ENCODE results near the gene C17orf113.

Gene C17orf113

GRCh38 chr17:42039794-42040763 is 10.3 kb downstream of the C17orf113 start:
- no peak for TF ChIP-seq SUZ12 (IDR thresholded peaks at IDR 0.05; ENCODE audit: extremely low read depth, insufficient read depth, insufficient read length)
- no peak for TF ChIP-seq ZNF274 (IDR thresholded peaks at IDR 0.05; ENCODE audit: low read depth, low read length)
- no peak for TF ChIP-seq YY1 (IDR thresholded peaks at IDR 0.05; ENCODE audit: insufficient read depth, insufficient read length)
- H3K4me3 ChIP-seq (ENCODE audit: insufficient read length, low read depth), result no peak overlapping the region
- no peaks in the 10 kb centered on the region for H3K9me3 ChIP-seq (ENCODE audit: insufficient read depth, low read length)
- no peak overlapping the region for H3K9ac ChIP-seq (ENCODE audit: insufficient read length, low read depth)
- no peaks in the 10 kb centered on the region for H3K36me3 ChIP-seq (ENCODE audit: insufficient read depth, insufficient read length, low read length)
- peaks cover 21% of the 10 kb centered on the region for H3K4me1 ChIP-seq (ENCODE audit: insufficient read depth, insufficient read length)
- H3K27me3 ChIP-seq (ENCODE audit: insufficient read depth, insufficient read length), result no peaks in the 10 kb centered on the region
- no peak for DNase-seq (ENCODE audit: low read depth, low spot score)

- H3K27me3 ChIP-seq (ENCODE audit: insufficient read depth, insufficient read length), result no peaks in the 10 kb centered on the region
- TF ChIP-seq ZNF274 (IDR thresholded peaks at IDR 0.05; ENCODE audit: low read depth, low read length), result no peak
- no peak for TF ChIP-seq YY1 (IDR thresholded peaks at IDR 0.05; ENCODE audit: insufficient read depth, insufficient read length)
- TF ChIP-seq SUZ12 (IDR thresholded peaks at IDR 0.05; ENCODE audit: extremely low read depth, insufficient read depth, insufficient read length), result no peak
- no peaks in the 10 kb centered on the region for H3K36me3 ChIP-seq (ENCODE audit: insufficient read depth, insufficient read length, low read length)
- H3K9ac ChIP-seq (ENCODE audit: insufficient read length, low read depth), result no peak overlapping the region
- H3K4me3 ChIP-seq (ENCODE audit: insufficient read length, low read depth), result no peak overlapping the region
- no peaks in the 10 kb centered on the region for H3K9me3 ChIP-seq (ENCODE audit: insufficient read depth, low read length)
- peaks cover 25% of the 10 kb centered on the region for H3K4me1 ChIP-seq (ENCODE audit: insufficient read depth, insufficient read length)
- no peak for DNase-seq (ENCODE audit: low read depth, low spot score)
These were observed 12.0 kb downstream of the C17orf113 start for GRCh38 chr17:42038221-42038973.

GRCh38 chr17:42034059-42034458 is 16.3 kb downstream of the C17orf113 start:
- Histone ChIP-seq H3K9ac (ENCODE audit: insufficient read length, low read depth) (no peak overlapping the region), H3K27me3 (ENCODE audit: insufficient read depth, insufficient read length) (no peaks in the 10 kb centered on the region), H3K4me1 (ENCODE audit: insufficient read depth, insufficient read length) (peaks cover 13% of the 10 kb centered on the region), H3K36me3 (ENCODE audit: insufficient read depth, insufficient read length, low read length) (no peaks in the 10 kb centered on the region), H3K4me3 (ENCODE audit: insufficient read length, low read depth) (no peak overlapping the region), H3K9me3 (ENCODE audit: insufficient read depth, low read length) (no peaks in the 10 kb centered on the region)
- TF ChIP-seq YY1 (IDR thresholded peaks at IDR 0.05; ENCODE audit: insufficient read depth, insufficient read length), result no peak
- no peak for TF ChIP-seq SUZ12 (IDR thresholded peaks at IDR 0.05; ENCODE audit: extremely low read depth, insufficient read depth, insufficient read length)
- no peak for TF ChIP-seq ZNF274 (IDR thresholded peaks at IDR 0.05; ENCODE audit: low read depth, low read length)
- DNase-seq (ENCODE audit: low read depth, low spot score), result no peak

GRCh38 chr17:42031584-42031983 is 18.8 kb downstream of the C17orf113 start:
- no peak for DNase-seq (ENCODE audit: low read depth, low spot score)
- no peak overlapping the region for H3K9ac ChIP-seq (ENCODE audit: insufficient read length, low read depth)

GRCh38 chr17:42028791-42029127 is 21.6 kb downstream of the C17orf113 start:
- DNase-seq (ENCODE audit: low read depth, low spot score), result no peak
- TF ChIP-seq SUZ12 (IDR thresholded peaks at IDR 0.05; ENCODE audit: extremely low read depth, insufficient read depth, insufficient read length) (no peak), YY1 (IDR thresholded peaks at IDR 0.05; ENCODE audit: insufficient read depth, insufficient read length) (no peak), ZNF274 (IDR thresholded peaks at IDR 0.05; ENCODE audit: low read depth, low read length) (no peak)

More at GRCh38 chr17:42031584-42031983, 18.8 kb downstream of the C17orf113 start:
- Histone ChIP-seq H3K9me3 (ENCODE audit: insufficient read depth, low read length) (no peaks in the 10 kb centered on the region), H3K4me3 (ENCODE audit: insufficient read length, low read depth) (no peak overlapping the region), H3K27me3 (ENCODE audit: insufficient read depth, insufficient read length) (no peaks in the 10 kb centered on the region), H3K4me1 (ENCODE audit: insufficient read depth, insufficient read length) (peaks cover 19% of the 10 kb centered on the region), H3K36me3 (ENCODE audit: insufficient read depth, insufficient read length, low read length) (no peaks in the 10 kb centered on the region)
- no peak for TF ChIP-seq SUZ12 (IDR thresholded peaks at IDR 0.05; ENCODE audit: extremely low read depth, insufficient read depth, insufficient read length)
- no peak for TF ChIP-seq ZNF274 (IDR thresholded peaks at IDR 0.05; ENCODE audit: low read depth, low read length)
- TF ChIP-seq YY1 (IDR thresholded peaks at IDR 0.05; ENCODE audit: insufficient read depth, insufficient read length), result no peak

GRCh38 chr17:42027961-42028790 is 22.2 kb downstream of the C17orf113 start:
- Histone ChIP-seq H3K4me1 (ENCODE audit: insufficient read depth, insufficient read length) (peaks cover 25% of the 10 kb centered on the region), H3K27me3 (ENCODE audit: insufficient read depth, insufficient read length) (no peaks in the 10 kb centered on the region), H3K36me3 (ENCODE audit: insufficient read depth, insufficient read length, low read length) (peaks cover 27% of the 10 kb centered on the region), H3K4me3 (ENCODE audit: insufficient read length, low read depth) (peak overlapping the region; percentile 27), H3K9me3 (ENCODE audit: insufficient read depth, low read length) (no peaks in the 10 kb centered on the region), H3K9ac (ENCODE audit: insufficient read length, low read depth) (peak overlapping the region; percentile 68)
- TF ChIP-seq ZNF274 (IDR thresholded peaks at IDR 0.05; ENCODE audit: low read depth, low read length) (no peak), YY1 (IDR thresholded peaks at IDR 0.05; ENCODE audit: insufficient read depth, insufficient read length) (peak; percentile 14)
- no peak for DNase-seq (ENCODE audit: low read depth, low spot score)

More at GRCh38 chr17:42028791-42029127, 21.6 kb downstream of the C17orf113 start:
- H3K27me3 ChIP-seq (ENCODE audit: insufficient read depth, insufficient read length), result no peaks in the 10 kb centered on the region
- peaks cover 21% of the 10 kb centered on the region for H3K4me1 ChIP-seq (ENCODE audit: insufficient read depth, insufficient read length)
- no peaks in the 10 kb centered on the region for H3K9me3 ChIP-seq (ENCODE audit: insufficient read depth, low read length)
- peak overlapping the region; percentile 29 for H3K9ac ChIP-seq (ENCODE audit: insufficient read length, low read depth)
- peaks cover 21% of the 10 kb centered on the region for H3K36me3 ChIP-seq (ENCODE audit: insufficient read depth, insufficient read length, low read length)
- H3K4me3 ChIP-seq (ENCODE audit: insufficient read length, low read depth), result no peak overlapping the region
